Measurements from ENCODE around the gene PITPNC1. TPM values are rescaled to one million over a fixed set of nuclear protein-coding genes. Genes with fewer than 3 reads are reported as not detected.
A peak's percentile ranks its signal among the peaks of the same experiment; 100 is the strongest.
"Not testable (repeated sequence)": the region's sequence is repeated elsewhere in the genome, so short reads cannot be mapped to it uniquely, and the experiment has no call there.

The PITPNC1 gene
- total and polyA plus RNA-seq, 8 donors = 9.7 to 21.9 (median 11.3) TPM

GRCh38 chr17:67718325-67718941 lies 341.4 kb downstream of the PITPNC1 start:
- ATAC-seq = peak; percentile 23
- no peaks in the 10 kb centered on the region for H3K9me3 ChIP-seq
- peak overlapping the region; percentile 81 to 87 for H3K4me3 ChIP-seq
- H3K4me1 ChIP-seq = peaks cover 0 to 25% of the 10 kb centered on the region in 2 donors
- no peak for DNase-seq
- intact Hi-C loops (cut with DNase I) = no loop called here
- peak overlapping the region; percentile 78 to 89 for H3K27ac ChIP-seq
- no peaks in the 10 kb centered on the region for H3K27me3 ChIP-seq
- TF ChIP-seq CTCF (IDR thresholded peaks at IDR 0.05) = no peak
- peaks cover 0 to 30% of the 10 kb centered on the region in 2 donors for H3K36me3 ChIP-seq

- DNase-seq = no peak
- TF ChIP-seq CTCF (IDR thresholded peaks at IDR 0.05) = no peak
- Histone ChIP-seq H3K27me3 (no peaks in the 10 kb centered on the region), H3K27ac (no peak overlapping the region), H3K36me3 (peaks cover 0 to 98% of the 10 kb centered on the region in 2 donors), H3K4me3 (no peak overlapping the region), H3K9me3 (peaks cover 0 to 5% of the 10 kb centered on the region in 2 donors), H3K4me1 (no peaks in the 10 kb centered on the region)
- intact Hi-C loops (cut with DNase I) = no loop called here
- no peak for ATAC-seq
These were observed 348.3 kb downstream of the PITPNC1 start for GRCh38 chr17:67725373-67725791.

GRCh38 chr17:67725807-67726206 lies 348.7 kb downstream of the PITPNC1 start:
- intact Hi-C loops (cut with DNase I) = no loop called here
- ATAC-seq = no peak
- DNase-seq = no peak
- H3K4me1 ChIP-seq = no peaks in the 10 kb centered on the region
- no peak overlapping the region for H3K27ac ChIP-seq
- H3K36me3 ChIP-seq = peaks cover 0 to 98% of the 10 kb centered on the region in 2 donors
- H3K27me3 ChIP-seq = no peaks in the 10 kb centered on the region
- no peak for TF ChIP-seq CTCF (IDR thresholded peaks at IDR 0.05)
- peaks cover 0 to 5% of the 10 kb centered on the region in 2 donors for H3K9me3 ChIP-seq
- no peak overlapping the region for H3K4me3 ChIP-seq

GRCh38 chr17:67727152-67728039 lies 350.3 kb downstream of the PITPNC1 start:
- ATAC-seq; H3K27me3 ChIP-seq; H3K4me3 ChIP-seq; H3K4me1 ChIP-seq; intact Hi-C loops (cut with DNase I); H3K9me3 ChIP-seq; H3K27ac ChIP-seq; DNase-seq: not testable (repeated sequence)
- H3K36me3 ChIP-seq = peaks cover 0 to 95% of the 10 kb centered on the region in 2 donors

GRCh38 chr17:67729903-67730302 lies 352.8 kb downstream of the PITPNC1 start:
- H3K4me1 ChIP-seq = no peaks in the 10 kb centered on the region
- H3K36me3 ChIP-seq = peaks cover 0 to 95% of the 10 kb centered on the region in 2 donors
- no peak for TF ChIP-seq CTCF (IDR thresholded peaks at IDR 0.05)
- H3K27ac ChIP-seq = no peak overlapping the region
- peaks cover 0 to 5% of the 10 kb centered on the region in 2 donors for H3K9me3 ChIP-seq
- no peaks in the 10 kb centered on the region for H3K27me3 ChIP-seq
- no peak overlapping the region for H3K4me3 ChIP-seq
- intact Hi-C loops (cut with DNase I) = no loop called here
- no peak for DNase-seq
- no peak for ATAC-seq
